Prostate gland (tissue), 2 donors: ENCODE measurements around the gene DOCK3. TPM values are rescaled to one million over a fixed set of nuclear protein-coding genes. Genes with fewer than 3 reads are reported as not detected.

Experiments used
- DNase-seq: peaks from one replicate; pipeline ENCODE4 v3.0.0-alpha.2; 2019; ENCODE audit warnings: low spot score
- H3K27ac ChIP-seq, 2 donors: fragments of 200-600 bp; sonication (generic); 2 replicates each; pipeline ENCODE4 v1.5.1; 2017 to 2019
- H3K27me3 ChIP-seq: fragments of 200-600 bp; sonication (generic); replicated peaks from 2 replicates; pipeline ENCODE4 v1.5.1; 2019; ENCODE audit not compliant: insufficient read depth
- H3K36me3 ChIP-seq, 2 donors: fragments of 200-600 bp; sonication (generic); 1 replicate in 1 of 2; 2 replicates in 1 of 2; pipeline versions ENCODE4 v1.5.1 to v1.8.1; 2017 to 2019
- H3K4me1 ChIP-seq: fragments of 200-600 bp; sonication (generic); replicated peaks from 2 replicates; pipeline ENCODE4 v1.5.1; 2019
- H3K4me3 ChIP-seq, 2 donors: fragments of 200-600 bp; sonication (generic); 2 replicates each; pipeline ENCODE4 v1.5.1; 2017 to 2019
- H3K9me3 ChIP-seq: fragments of 200-600 bp; sonication (generic); 2 replicates; pipeline ENCODE4 v1.5.1; 2017
- POLR2A ChIP-seq: fragments of 450-650 bp; IDR thresholded peaks from one replicate; pipeline ENCODE4 v1.6.1; 2016; ENCODE audit warnings: antibody characterized with exemption, mild to moderate bottlenecking
- POLR2AphosphoS5 ChIP-seq: sonication (generic); formaldehyde crosslinking; IDR thresholded peaks from one replicate; pipeline ENCODE4 v1.6.1; 2017; ENCODE audit warnings: antibody characterized with exemption
- WGBS: methylation state at CpG from one replicate; pipeline ENCODE4 v1.1.5; 2018; 5-methylcytosine and 5-hydroxymethylcytosine counted together
- intact Hi-C: fragments of 100-400 bp; cut with DNase I; formaldehyde crosslinking; loops from one replicate; pipeline ENCODE4 v1.14.2; 2022
- total RNA-seq, 2 donors: library from RNA; depleted of rRNA; stranded (reverse); fragments of >200 nt; gene quantifications; one replicate each; pipeline ENCODE4 v1.1.0, GENCODE V29; 2016
- TF ChIP-seq, protein P1 (sequence below), 4 experiments: fragments of 200-600 bp in 2 of 4; fragments of 450-650 bp in 2 of 4; sonication (generic) in 2 of 4; IDR thresholded peaks; 1 replicate in 3 of 4; 2 replicates in 1 of 4; pipeline ENCODE4 v1.5.1; 2016 to 2019; ENCODE audit warnings: antibody characterized with exemption in 4 of 4, mild to moderate bottlenecking in 2 of 4, moderate library complexity in 2 of 4

Gene DOCK3
- total RNA-seq, 2 donors from 2014 or later = 0.36 to 6.3 TPM

DNA sequence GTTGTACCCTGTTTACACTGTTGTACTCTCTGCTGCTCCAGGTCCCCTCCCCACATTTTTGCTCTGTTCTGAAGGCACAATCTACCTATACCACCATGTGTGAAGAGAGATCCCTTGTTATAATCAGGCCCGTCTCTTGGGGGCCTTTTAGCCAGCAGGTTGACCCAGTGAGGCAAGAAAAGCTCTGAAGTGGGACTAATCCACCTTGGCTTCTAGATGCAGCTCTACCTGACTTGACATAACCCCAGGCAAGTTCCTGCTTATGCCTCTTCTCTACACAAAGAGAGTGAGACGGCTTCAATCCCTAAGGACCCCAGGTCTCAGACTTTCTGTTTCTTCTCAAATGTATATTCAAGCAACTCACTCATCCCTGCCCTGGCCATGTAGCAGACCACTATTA lies 653.5 kb downstream of the DOCK3 start:
- no peaks in the 10 kb centered on the region for H3K4me1 ChIP-seq
- 78% methylated on average over 2 of the region's 2 CpGs for WGBS
- intact Hi-C loops = no loop called here
- H3K36me3 ChIP-seq = no peaks in the 10 kb centered on the region
- no peak overlapping the region for H3K4me3 ChIP-seq
- no peak for DNase-seq
- no peak overlapping the region for H3K27ac ChIP-seq
- no peaks in the 10 kb centered on the region for H3K9me3 ChIP-seq
- no peaks in the 10 kb centered on the region for H3K27me3 ChIP-seq
- TF ChIP-seq POLR2A = no peak
- TF ChIP-seq POLR2AphosphoS5 = no peak
- TF ChIP-seq, protein P1, sequence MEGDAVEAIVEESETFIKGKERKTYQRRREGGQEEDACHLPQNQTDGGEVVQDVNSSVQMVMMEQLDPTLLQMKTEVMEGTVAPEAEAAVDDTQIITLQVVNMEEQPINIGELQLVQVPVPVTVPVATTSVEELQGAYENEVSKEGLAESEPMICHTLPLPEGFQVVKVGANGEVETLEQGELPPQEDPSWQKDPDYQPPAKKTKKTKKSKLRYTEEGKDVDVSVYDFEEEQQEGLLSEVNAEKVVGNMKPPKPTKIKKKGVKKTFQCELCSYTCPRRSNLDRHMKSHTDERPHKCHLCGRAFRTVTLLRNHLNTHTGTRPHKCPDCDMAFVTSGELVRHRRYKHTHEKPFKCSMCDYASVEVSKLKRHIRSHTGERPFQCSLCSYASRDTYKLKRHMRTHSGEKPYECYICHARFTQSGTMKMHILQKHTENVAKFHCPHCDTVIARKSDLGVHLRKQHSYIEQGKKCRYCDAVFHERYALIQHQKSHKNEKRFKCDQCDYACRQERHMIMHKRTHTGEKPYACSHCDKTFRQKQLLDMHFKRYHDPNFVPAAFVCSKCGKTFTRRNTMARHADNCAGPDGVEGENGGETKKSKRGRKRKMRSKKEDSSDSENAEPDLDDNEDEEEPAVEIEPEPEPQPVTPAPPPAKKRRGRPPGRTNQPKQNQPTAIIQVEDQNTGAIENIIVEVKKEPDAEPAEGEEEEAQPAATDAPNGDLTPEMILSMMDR (IDR thresholded peaks at IDR 0.05) = no peak

DNA sequence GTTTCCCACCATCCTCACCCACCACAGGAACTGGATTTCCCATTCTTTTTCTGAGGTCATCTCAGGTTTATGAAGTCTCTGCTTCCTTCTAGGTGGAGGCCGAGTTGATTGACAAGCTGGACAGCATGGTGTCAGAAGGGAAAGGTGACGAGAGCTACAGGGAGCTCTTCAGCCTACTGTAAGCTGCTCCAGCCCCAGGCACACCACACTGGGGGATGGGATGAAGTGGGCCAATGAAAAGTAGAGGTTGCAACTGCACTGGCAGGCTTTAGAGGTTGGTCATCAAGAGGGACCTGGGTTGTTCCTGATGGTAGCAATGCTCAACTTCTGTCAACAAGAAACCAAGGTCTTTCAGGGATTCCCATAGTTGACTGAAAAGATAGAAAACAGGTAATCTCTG lies 655.3 kb downstream of the DOCK3 start:
- no peaks in the 10 kb centered on the region for H3K4me1 ChIP-seq
- no peaks in the 10 kb centered on the region for H3K36me3 ChIP-seq
- no peak overlapping the region for H3K27ac ChIP-seq
- no peaks in the 10 kb centered on the region for H3K27me3 ChIP-seq
- TF ChIP-seq POLR2A (no peak), POLR2AphosphoS5 (no peak)
- TF ChIP-seq, protein P1 (IDR thresholded peaks at IDR 0.05) = no peak
- DNase-seq = no peak
- H3K4me3 ChIP-seq = no peak overlapping the region
- WGBS = 86% methylated on average over 2 of the region's 2 CpGs
- no peaks in the 10 kb centered on the region for H3K9me3 ChIP-seq
- intact Hi-C loops = no loop called here

DNA sequence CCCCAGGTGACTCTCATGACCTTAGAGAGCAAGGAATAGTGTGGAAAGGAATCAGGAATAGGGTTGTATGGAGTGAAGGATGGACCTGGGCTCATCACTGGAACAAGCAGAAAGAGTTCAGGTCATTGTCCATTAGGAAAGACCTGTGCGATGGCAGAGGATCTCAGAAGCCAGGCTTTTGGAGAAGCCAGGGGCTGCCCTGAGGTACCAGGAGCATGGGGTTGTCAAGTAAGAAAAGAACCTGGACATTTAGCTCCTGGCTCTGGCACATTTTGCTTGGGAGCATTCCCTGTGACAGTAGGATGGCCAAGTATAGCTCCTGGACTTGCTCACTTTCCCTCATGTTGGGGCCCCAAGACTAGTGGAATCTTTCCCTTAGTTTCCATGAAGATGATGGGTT lies 657.4 kb downstream of the DOCK3 start:
- intact Hi-C loops = no loop called here
- H3K27ac ChIP-seq = no peak overlapping the region
- DNase-seq = no peak
- no peaks in the 10 kb centered on the region for H3K4me1 ChIP-seq
- no peaks in the 10 kb centered on the region for H3K36me3 ChIP-seq
- no peaks in the 10 kb centered on the region for H3K9me3 ChIP-seq
- H3K4me3 ChIP-seq = no peak overlapping the region
- H3K27me3 ChIP-seq = no peaks in the 10 kb centered on the region
- 97% methylated on average over 1 of the region's 1 CpG for WGBS
- no peak for TF ChIP-seq POLR2A
- no peak for TF ChIP-seq POLR2AphosphoS5
- TF ChIP-seq, protein P1 (IDR thresholded peaks at IDR 0.05) = no peak

DNA sequence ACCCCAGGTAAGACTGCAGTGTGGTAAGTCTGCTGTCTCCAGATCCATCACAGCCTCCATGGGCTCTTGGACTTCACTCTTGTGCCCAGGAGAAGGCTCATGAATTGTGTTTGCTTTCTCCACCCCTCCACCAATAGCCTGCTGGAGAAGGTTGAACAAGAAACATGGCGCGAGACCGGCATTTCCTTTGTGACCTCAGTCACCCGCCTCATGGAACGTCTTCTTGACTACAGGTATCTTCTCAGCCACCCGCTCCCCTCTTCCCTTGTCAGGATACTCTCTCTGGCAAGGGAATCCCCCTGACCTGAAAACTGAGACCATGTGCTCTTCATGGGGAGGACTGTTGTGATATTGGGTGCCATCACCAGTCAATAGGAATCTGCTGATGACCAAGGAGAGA lies 658.3 kb downstream of the DOCK3 start:
- TF ChIP-seq POLR2AphosphoS5 (no peak), POLR2A (no peak)
- TF ChIP-seq, protein P1 (IDR thresholded peaks at IDR 0.05) = no peak
- no peak overlapping the region for H3K4me3 ChIP-seq
- WGBS = 97% methylated on average over 6 of the region's 6 CpGs
- H3K27me3 ChIP-seq = no peaks in the 10 kb centered on the region
- H3K27ac ChIP-seq = no peak overlapping the region
- intact Hi-C loops = no loop called here
- no peak for DNase-seq
- H3K9me3 ChIP-seq = no peaks in the 10 kb centered on the region
- no peaks in the 10 kb centered on the region for H3K36me3 ChIP-seq
- no peaks in the 10 kb centered on the region for H3K4me1 ChIP-seq

DNA sequence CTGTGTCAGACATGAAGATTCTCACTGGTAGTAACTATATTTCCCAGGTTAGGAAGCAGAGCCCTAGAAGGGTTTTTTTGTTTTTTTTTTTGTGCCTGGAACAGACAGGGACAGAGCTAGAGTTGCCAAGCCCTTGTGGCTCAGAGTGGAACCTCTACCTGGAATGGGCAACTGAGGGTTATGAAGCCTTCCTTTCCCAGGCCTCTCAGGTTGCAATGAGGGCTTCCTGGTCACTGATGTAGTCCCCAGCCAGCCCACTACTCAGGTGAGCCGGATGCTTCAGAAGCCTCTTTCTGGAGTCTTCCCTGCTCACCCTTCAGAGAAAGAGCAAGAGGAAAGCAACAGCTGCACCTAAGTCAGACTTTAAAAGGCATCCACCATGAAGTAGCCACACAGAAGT lies 661.5 kb downstream of the DOCK3 start:
- Histone ChIP-seq H3K4me1 (no peaks in the 10 kb centered on the region), H3K4me3 (no peak overlapping the region), H3K27me3 (no peaks in the 10 kb centered on the region), H3K27ac (no peak overlapping the region), H3K9me3 (no peaks in the 10 kb centered on the region), H3K36me3 (no peaks in the 10 kb centered on the region)
- 93% methylated on average over 1 of the region's 1 CpG for WGBS
- intact Hi-C loops = no loop called here
- TF ChIP-seq POLR2AphosphoS5 (no peak), POLR2A (no peak)
- TF ChIP-seq, protein P1 (IDR thresholded peaks at IDR 0.05) = no peak
- DNase-seq = no peak
